ENCODE data around the gene PDE4B.

Gene PDE4B

GRCh38 chr1:66336641-66336990, 543.9 kb downstream of the PDE4B start:
- DNase-seq (ENCODE audit: low read depth), result no peak

- DNase-seq (ENCODE audit: low read depth), result no peak
These were observed 544.6 kb downstream of the PDE4B start for GRCh38 chr1:66337249-66337648.

- DNase-seq (ENCODE audit: low read depth), result no peak
These were observed 547.2 kb downstream of the PDE4B start for GRCh38 chr1:66339944-66340343.

- DNase-seq (ENCODE audit: low read depth), result no peak
These were observed 548.9 kb downstream of the PDE4B start for GRCh38 chr1:66341446-66342089.

GRCh38 chr1:66342707-66343106, 550.0 kb downstream of the PDE4B start:
- no peak for DNase-seq (ENCODE audit: low read depth)

GRCh38 chr1:66343569-66344325, 551.1 kb downstream of the PDE4B start:
- no peak for DNase-seq (ENCODE audit: low read depth)

- DNase-seq (ENCODE audit: low read depth), result no peak
These were observed 553.5 kb downstream of the PDE4B start for GRCh38 chr1:66346057-66346795.

- no peak for DNase-seq (ENCODE audit: low read depth)
These were observed 554.2 kb downstream of the PDE4B start for GRCh38 chr1:66346873-66347272.

GRCh38 chr1:66348776-66349175, 556.1 kb downstream of the PDE4B start:
- DNase-seq (ENCODE audit: low read depth), result no peak

GRCh38 chr1:66349242-66349641, 556.5 kb downstream of the PDE4B start:
- DNase-seq (ENCODE audit: low read depth), result no peak

GRCh38 chr1:66350001-66350547, 557.4 kb downstream of the PDE4B start:
- DNase-seq (ENCODE audit: low read depth), result no peak

GRCh38 chr1:66351478-66351877, 558.8 kb downstream of the PDE4B start:
- no peak for DNase-seq (ENCODE audit: low read depth)

GRCh38 chr1:66351913-66352312, 559.2 kb downstream of the PDE4B start:
- DNase-seq (ENCODE audit: low read depth), result no peak

- no peak for DNase-seq (ENCODE audit: low read depth)
These were observed 560.1 kb downstream of the PDE4B start for GRCh38 chr1:66352792-66353191.

GRCh38 chr1:66353257-66353656, 560.6 kb downstream of the PDE4B start:
- no peak for DNase-seq (ENCODE audit: low read depth)

- DNase-seq (ENCODE audit: low read depth), result no peak
These were observed 561.9 kb downstream of the PDE4B start for GRCh38 chr1:66354311-66355201.

GRCh38 chr1:66355756-66356155, 563.1 kb downstream of the PDE4B start:
- DNase-seq (ENCODE audit: low read depth), result no peak

GRCh38 chr1:66356605-66357004, 563.9 kb downstream of the PDE4B start:
- no peak for DNase-seq (ENCODE audit: low read depth)

- no peak for DNase-seq (ENCODE audit: low read depth)
These were observed 564.3 kb downstream of the PDE4B start for GRCh38 chr1:66357021-66357420.

- DNase-seq (ENCODE audit: low read depth), result no peak
These were observed 564.9 kb downstream of the PDE4B start for GRCh38 chr1:66357478-66358197.

GRCh38 chr1:66359269-66359668, 566.6 kb downstream of the PDE4B start:
- no peak for DNase-seq (ENCODE audit: low read depth)
